ENCODE results near the gene EIF4A3. TPM values are rescaled to one million over a fixed set of nuclear protein-coding genes. Genes with fewer than 3 reads are reported as not detected.

The EIF4A3 gene
- total RNA-seq, 1 donor, result 84.6 TPM

GRCh38 chr17:80116276-80116920 lies 30.5 kb downstream of the EIF4A3 start:
- TF ChIP-seq CTCF (IDR thresholded peaks at IDR 0.05; ENCODE audit: insufficient read depth, low read depth, low read length), result no peak
- DNase-seq (ENCODE audit: low read depth), result no peak
- H3K4me3 ChIP-seq (ENCODE audit: low read depth, low read length), result no peak overlapping the region

GRCh38 chr17:80115159-80115558 lies 31.8 kb downstream of the EIF4A3 start:
- DNase-seq (ENCODE audit: low read depth), result no peak
- H3K4me3 ChIP-seq (ENCODE audit: low read depth, low read length), result no peak overlapping the region
- no peak for TF ChIP-seq CTCF (IDR thresholded peaks at IDR 0.05; ENCODE audit: insufficient read depth, low read depth, low read length)

GRCh38 chr17:80114758-80115157 lies 32.2 kb downstream of the EIF4A3 start:
- DNase-seq (ENCODE audit: low read depth), result no peak
- no peak overlapping the region for H3K4me3 ChIP-seq (ENCODE audit: low read depth, low read length)
- TF ChIP-seq CTCF (IDR thresholded peaks at IDR 0.05; ENCODE audit: insufficient read depth, low read depth, low read length), result no peak

- no peak for TF ChIP-seq CTCF (IDR thresholded peaks at IDR 0.05; ENCODE audit: insufficient read depth, low read depth, low read length)
- no peak for DNase-seq (ENCODE audit: low read depth)
- H3K4me3 ChIP-seq (ENCODE audit: low read depth, low read length), result no peak overlapping the region
Measured at GRCh38 chr17:80113033-80113484, 33.9 kb downstream of the EIF4A3 start.

GRCh38 chr17:80112471-80113032 lies 34.4 kb downstream of the EIF4A3 start:
- no peak for TF ChIP-seq CTCF (IDR thresholded peaks at IDR 0.05; ENCODE audit: insufficient read depth, low read depth, low read length)
- no peak overlapping the region for H3K4me3 ChIP-seq (ENCODE audit: low read depth, low read length)
- no peak for DNase-seq (ENCODE audit: low read depth)

GRCh38 chr17:80111702-80112470 lies 35.0 kb downstream of the EIF4A3 start:
- TF ChIP-seq CTCF (IDR thresholded peaks at IDR 0.05; ENCODE audit: insufficient read depth, low read depth, low read length), result no peak
- H3K4me3 ChIP-seq (ENCODE audit: low read depth, low read length), result no peak overlapping the region
- DNase-seq (ENCODE audit: low read depth), result no peak

All from fibroblast of villous mesenchyme (primary cell).